ENCODE measurements around the gene RNF25. TPM values are rescaled to one million over a fixed set of nuclear protein-coding genes. Genes with fewer than 3 reads are reported as not detected.

Gene RNF25, protein sequence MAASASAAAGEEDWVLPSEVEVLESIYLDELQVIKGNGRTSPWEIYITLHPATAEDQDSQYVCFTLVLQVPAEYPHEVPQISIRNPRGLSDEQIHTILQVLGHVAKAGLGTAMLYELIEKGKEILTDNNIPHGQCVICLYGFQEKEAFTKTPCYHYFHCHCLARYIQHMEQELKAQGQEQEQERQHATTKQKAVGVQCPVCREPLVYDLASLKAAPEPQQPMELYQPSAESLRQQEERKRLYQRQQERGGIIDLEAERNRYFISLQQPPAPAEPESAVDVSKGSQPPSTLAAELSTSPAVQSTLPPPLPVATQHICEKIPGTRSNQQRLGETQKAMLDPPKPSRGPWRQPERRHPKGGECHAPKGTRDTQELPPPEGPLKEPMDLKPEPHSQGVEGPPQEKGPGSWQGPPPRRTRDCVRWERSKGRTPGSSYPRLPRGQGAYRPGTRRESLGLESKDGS
- total RNA-seq = 27.6 and 29.6 TPM in 2 replicates

DNA sequence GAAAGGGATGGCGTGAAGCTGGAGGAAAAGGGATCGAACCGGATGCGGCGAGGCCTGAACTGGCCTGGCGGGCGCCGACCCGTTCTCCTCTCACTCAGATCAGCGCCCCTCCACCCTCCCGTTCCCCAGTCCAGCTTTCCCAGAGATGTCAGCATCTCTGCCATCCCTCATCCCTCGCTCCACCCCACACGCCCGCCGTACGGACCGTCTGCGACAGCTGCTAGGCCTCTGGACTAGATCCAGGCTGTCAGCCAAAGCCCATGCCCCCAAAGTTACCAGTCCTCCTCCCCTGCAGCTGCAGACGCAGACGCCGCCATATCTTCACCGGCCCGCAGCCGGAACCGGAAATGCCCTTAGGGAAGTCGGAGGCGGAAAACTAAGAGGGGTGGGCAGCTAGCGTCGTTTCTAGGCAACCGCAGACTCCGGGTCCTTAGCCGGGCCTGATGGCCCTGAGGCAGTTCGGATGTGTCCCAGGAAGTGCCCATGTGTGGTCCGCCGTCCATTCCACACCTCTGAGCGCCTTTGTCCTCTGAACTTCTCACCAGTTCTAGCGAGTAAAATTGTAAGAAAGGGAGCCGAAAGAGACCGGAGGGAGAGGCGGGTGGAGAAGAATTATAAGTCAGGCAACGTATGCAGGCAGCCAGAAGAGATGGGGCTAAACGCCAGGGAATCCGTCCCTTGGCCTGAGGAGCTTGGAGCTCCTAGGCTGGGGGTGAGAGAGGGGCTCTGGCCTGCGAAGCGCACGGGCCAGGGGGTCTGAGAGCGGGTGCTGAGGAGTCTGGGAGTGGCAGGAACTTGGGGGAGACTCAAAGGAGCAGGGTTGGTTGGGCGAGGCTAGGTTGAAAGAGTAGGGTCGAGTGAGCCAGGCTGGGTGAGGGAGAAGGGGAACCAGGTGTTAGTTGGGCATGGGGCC lies at the start of gene RNF25, which contains the start of gene STK36:
Gene RNF25 (minus strand): TSS at position 349 of the 913 bp plus-strand sequence. CDS start 32 bp downstream, at position 317.
Gene STK36 (plus strand): TSS at position 433 of the 913 bp plus-strand sequence. CDS start 744 bp downstream, outside the sequence.

DNA sequence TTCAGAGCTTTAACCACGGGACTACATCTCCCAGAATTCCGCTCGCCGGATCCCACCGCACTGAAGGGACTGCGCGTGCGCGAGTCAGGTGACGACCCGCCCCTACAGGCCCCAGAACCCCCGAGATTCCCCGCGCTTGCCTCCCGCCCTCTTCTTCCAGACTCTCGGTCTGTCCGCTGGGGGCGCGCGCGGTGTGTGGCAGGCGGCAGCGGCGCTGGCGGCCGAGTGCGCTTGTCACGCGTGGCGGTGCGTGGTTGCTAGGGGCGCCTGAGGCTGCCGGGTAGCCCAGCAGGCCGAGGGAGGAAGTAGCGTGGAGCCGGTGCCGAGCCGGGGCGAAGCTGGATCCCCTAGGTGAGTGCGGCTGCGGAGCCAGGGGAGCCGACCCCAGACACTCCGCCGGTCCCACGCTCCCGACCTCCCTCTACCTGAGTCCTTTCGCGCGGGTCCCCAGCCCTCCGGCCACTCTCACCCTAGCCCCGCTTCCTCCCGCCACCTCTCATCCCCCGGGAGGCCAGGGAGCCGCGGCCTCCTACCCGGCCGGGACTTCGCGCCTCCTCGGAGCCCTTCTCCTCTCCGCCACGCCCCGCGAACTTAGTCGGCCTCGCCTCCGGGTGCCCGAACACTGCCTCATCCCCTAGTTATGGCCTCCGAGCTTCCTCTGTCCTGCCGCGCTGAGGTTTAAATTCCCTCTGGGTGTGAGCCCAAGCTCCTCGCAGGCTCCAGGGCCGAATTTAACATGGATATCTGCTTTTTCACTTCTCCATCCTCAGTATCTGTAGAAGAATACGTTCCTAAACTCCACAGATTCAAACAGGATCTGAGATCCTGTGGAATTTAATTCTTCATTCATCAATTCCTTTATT lies 39.1 kb upstream of the RNF25 start, which contains the start of gene TTLL4:
Gene TTLL4 (plus strand): TSS at position 149 of the 863 bp plus-strand sequence. CDS start 26,842 bp downstream, outside the sequence.

DNA sequence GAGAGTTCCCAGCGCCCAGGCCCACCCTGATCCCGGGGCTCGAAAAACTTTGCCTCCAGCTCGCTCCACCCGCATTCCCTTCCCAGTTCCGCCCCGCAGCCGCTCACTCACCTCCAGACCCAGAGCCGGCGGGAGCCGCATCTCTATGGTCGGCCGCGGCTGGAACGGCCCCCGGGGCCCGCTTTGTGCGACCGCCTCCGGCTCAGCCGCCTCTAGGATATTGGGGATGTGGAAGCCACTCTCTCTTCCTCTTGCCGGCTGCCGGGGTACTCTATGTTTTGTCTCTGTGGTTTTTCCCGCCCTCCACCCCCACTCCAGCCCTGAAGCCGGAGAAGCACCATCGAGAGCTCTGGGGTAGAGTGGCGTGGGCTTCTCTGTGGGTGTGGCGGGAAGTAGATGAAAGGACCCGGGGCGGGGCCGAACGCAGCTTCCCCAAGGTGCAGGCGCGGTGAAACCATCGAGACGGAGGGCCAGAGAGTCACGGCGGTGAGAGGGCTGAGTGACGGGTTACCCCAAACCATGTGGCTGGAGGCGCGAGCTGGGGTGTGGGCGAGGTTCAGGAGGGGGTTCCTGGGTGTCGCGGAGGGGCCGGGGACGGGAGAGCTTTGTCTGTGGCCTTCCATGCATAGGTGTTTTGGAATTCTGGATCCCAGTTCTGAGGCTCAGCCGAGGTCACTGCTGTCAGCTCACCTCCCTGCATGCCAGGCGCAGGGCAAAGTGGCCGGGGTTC lies 12.4 kb downstream of the RNF25 start, which contains the start of the genes BCS1L and ZNF142:
Gene BCS1L (plus strand): TSS at position 426 of the 730 bp plus-strand sequence. CDS start 1,305 bp downstream, outside the sequence.
Gene ZNF142 (minus strand): TSS at position 366 of the 730 bp plus-strand sequence. CDS start 3,194 bp downstream, outside the sequence.

Other genes starting within 250 kb of the RNF25 start
- 14.8 and 15.6 TPM in 2 replicates for gene USP37, start 103.7 kb downstream of the RNF25 start, total RNA-seq
- 61.5 and 71.0 TPM in 2 replicates for gene CNOT9, start 103.2 kb downstream of the RNF25 start, total RNA-seq
- 14.0 and 14.2 TPM in 2 replicates for gene PLCD4, start 64.1 kb downstream of the RNF25 start, total RNA-seq
- gene ZNF142, start 12.4 kb downstream of the RNF25 start, total RNA-seq = 13.4 and 15.5 TPM in 2 replicates
- 23.1 and 26.0 TPM in 2 replicates for gene BCS1L, start 12.3 kb downstream of the RNF25 start, total RNA-seq
- gene STK36, start 84 bp upstream of the RNF25 start, total RNA-seq = 24.1 and 25.5 TPM in 2 replicates
- 14.1 and 22.7 TPM in 2 replicates for gene TTLL4, start 38.8 kb upstream of the RNF25 start, total RNA-seq
- 54.0 and 59.7 TPM in 2 replicates for gene CYP27A1, start 110.1 kb upstream of the RNF25 start, total RNA-seq
- gene PRKAG3, start 159.8 kb upstream of the RNF25 start, total RNA-seq = 0.11 and 0.39 TPM in 2 replicates
- not detected in 2 replicates for gene WNT6, start 187.8 kb upstream of the RNF25 start, total RNA-seq
- not detected in 2 replicates for gene WNT10A, start 208.8 kb upstream of the RNF25 start, total RNA-seq

Measured in articular chondrocyte of knee joint (primary cell).